ENCODE measurements around the gene TAAR9. TPM values are rescaled to one million over a fixed set of nuclear protein-coding genes. Genes with fewer than 3 reads are reported as not detected.
"Not testable (repeated sequence)": the region's sequence is repeated elsewhere in the genome, so short reads cannot be mapped to it uniquely, and the experiment has no call there.

Gene TAAR9
- total RNA-seq, 1 donor from 2014 or later = not detected

GRCh38 chr6:132515386-132515785, 22.7 kb upstream of the TAAR9 start:
- DNase-seq = no peak

GRCh38 chr6:132520953-132521352, 17.1 kb upstream of the TAAR9 start:
- no peak for DNase-seq

- no peak for DNase-seq
Observed at GRCh38 chr6:132524646-132525045, 13.4 kb upstream of the TAAR9 start.

- no peak for DNase-seq
Observed at GRCh38 chr6:132525866-132526265, 12.2 kb upstream of the TAAR9 start.

GRCh38 chr6:132526461-132526860, 11.6 kb upstream of the TAAR9 start:
- no peak for DNase-seq

GRCh38 chr6:132527791-132528190, 10.3 kb upstream of the TAAR9 start:
- no peak for DNase-seq

- peak; percentile 88 for DNase-seq
Observed at GRCh38 chr6:132530293-132530974, 7.6 kb upstream of the TAAR9 start.

- DNase-seq = not testable (repeated sequence)
Observed at GRCh38 chr6:132534546-132534945, 3.5 kb upstream of the TAAR9 start.

GRCh38 chr6:132537145-132537544, 932 bp upstream of the TAAR9 start:
- DNase-seq = no peak

GRCh38 chr6:132544826-132545225, 6.7 kb downstream of the TAAR9 start:
- DNase-seq = no peak

GRCh38 chr6:132548746-132549463, 10.8 kb downstream of the TAAR9 start:
- DNase-seq = no peak

GRCh38 chr6:132551214-132551613, 13.1 kb downstream of the TAAR9 start:
- no peak for DNase-seq

GRCh38 chr6:132552372-132552771, 14.3 kb downstream of the TAAR9 start, which contains the start of gene TAAR8:
TSS of gene TAAR8 (plus strand) at chr6:132552672. CDS start at chr6:132552693, 21 bp downstream.
- no peak for DNase-seq

GRCh38 chr6:132560087-132560486, 22.0 kb downstream of the TAAR9 start:
- not testable (repeated sequence) for DNase-seq

GRCh38 chr6:132566404-132566803, 28.3 kb downstream of the TAAR9 start:
- DNase-seq = no peak

- DNase-seq = no peak
Observed at GRCh38 chr6:132567566-132567965, 29.5 kb downstream of the TAAR9 start.

- no peak for DNase-seq
Observed at GRCh38 chr6:132568611-132569010, 30.5 kb downstream of the TAAR9 start.

- DNase-seq = no peak
Observed at GRCh38 chr6:132569170-132569569, 31.1 kb downstream of the TAAR9 start.

- DNase-seq = no peak
Observed at GRCh38 chr6:132570221-132570777, 32.2 kb downstream of the TAAR9 start, which contains the start of gene TAAR6. TSS of gene TAAR6 (plus strand) at chr6:132570322. CDS start at chr6:132570322, 0 bp downstream.

GRCh38 chr6:132571774-132572173, 33.7 kb downstream of the TAAR9 start:
- no peak for DNase-seq

- DNase-seq = no peak
Observed at GRCh38 chr6:132584698-132585097, 46.6 kb downstream of the TAAR9 start.

- no peak for DNase-seq
Observed at GRCh38 chr6:132587424-132587823, 49.3 kb downstream of the TAAR9 start.

Measured in tongue (tissue), 2 donors.